Osteocyte (in vitro differentiated cells): ENCODE data around the gene XG. TPM values are rescaled to one million over a fixed set of nuclear protein-coding genes. Genes with fewer than 3 reads are reported as not detected.

Source experiments
- DNase-seq: peaks from one replicate; pipeline ENCODE4 v3.0.0; 2021; ENCODE audit warnings: mixed read lengths; ENCODE audit not compliant: unreplicated experiment; ENCODE audit errors: extremely low spot score
- H3K27ac Mint-ChIP-seq: one replicate; pipeline ENCODE4 v1.8.0; 2021; ENCODE audit warnings: mild to moderate bottlenecking, mixed read lengths; ENCODE audit not compliant: unreplicated experiment
- H3K27me3 Mint-ChIP-seq: one replicate; pipeline ENCODE4 v1.8.0; 2021; ENCODE audit warnings: mixed read lengths; ENCODE audit not compliant: unreplicated experiment
- H3K36me3 Mint-ChIP-seq: one replicate; pipeline ENCODE4 v1.8.0; 2021; ENCODE audit warnings: mixed read lengths; ENCODE audit not compliant: unreplicated experiment
- H3K4me1 Mint-ChIP-seq: one replicate; pipeline ENCODE4 v1.8.0; 2021; ENCODE audit warnings: mixed read lengths; ENCODE audit not compliant: unreplicated experiment
- H3K4me3 Mint-ChIP-seq: one replicate; pipeline ENCODE4 v1.8.0; 2021; ENCODE audit warnings: mild to moderate bottlenecking, moderate library complexity, mixed read lengths; ENCODE audit not compliant: unreplicated experiment
- H3K9me3 Mint-ChIP-seq: one replicate; pipeline ENCODE4 v1.8.0; 2021; ENCODE audit warnings: mixed read lengths; ENCODE audit not compliant: unreplicated experiment
- CTCF ChIP-seq: fragments of 200-600 bp; sonication (generic); IDR thresholded peaks from 2 replicates; pipeline ENCODE4 v1.5.0; 2021; ENCODE audit warnings: antibody characterized with exemption, mild to moderate bottlenecking, moderate library complexity
- total RNA-seq: library from RNA; stranded (reverse); gene quantifications from 2 replicates; pipeline ENCODE4 v1.2.1, GENCODE V29; 2021

The XG gene
- total RNA-seq, 1 donor from 2014 or later = not detected

GRCh38 chrX:2862404-2862803, 110.6 kb downstream of the XG start:
- no peak for TF ChIP-seq CTCF
- Mint-ChIP-seq H3K4me3 (no peak overlapping the region), H3K36me3 (peaks cover 6% of the 10 kb centered on the region), H3K27ac (no peak overlapping the region), H3K27me3 (no peaks in the 10 kb centered on the region), H3K4me1 (peaks cover 11% of the 10 kb centered on the region), H3K9me3 (no peaks in the 10 kb centered on the region)
- DNase-seq = peak; percentile 42

GRCh38 chrX:2863646-2864045, 111.8 kb downstream of the XG start:
- H3K4me1 Mint-ChIP-seq = peaks cover 11% of the 10 kb centered on the region
- no peaks in the 10 kb centered on the region for H3K9me3 Mint-ChIP-seq
- no peak overlapping the region for H3K4me3 Mint-ChIP-seq
- no peak for TF ChIP-seq CTCF
- H3K27ac Mint-ChIP-seq = peak overlapping the region; percentile 28
- DNase-seq = peak; percentile 62
- H3K36me3 Mint-ChIP-seq = peaks cover 6% of the 10 kb centered on the region
- no peaks in the 10 kb centered on the region for H3K27me3 Mint-ChIP-seq

Other genes with a start within 250 kb of the XG start
- 621 and 679 TPM in 2 replicates for gene CD99, start 60.7 kb upstream of the XG start, total RNA-seq
- gene GYG2, start 76.9 kb downstream of the XG start, total RNA-seq = 9.7 and 11.8 TPM in 2 replicates
- gene ARSD, start 177.3 kb downstream of the XG start, total RNA-seq = 40.9 and 44.6 TPM in 2 replicates